Dendritic cell treated with granulocyte-macrophage colony-stimulating factor and Interleukin-4, amounts not matched to agents 40 ng/mL and 50 ng/mL, for 4 days (primary cell): ENCODE results near the gene SLC12A8.

Source experiments
- H3K27ac Mint-ChIP-seq: one replicate; pipeline ENCODE4 v1.8.0; 2022; ENCODE audit warnings: mild to moderate bottlenecking, mixed read lengths
- H3K27me3 Mint-ChIP-seq: one replicate; pipeline ENCODE4 v1.8.0; 2022; ENCODE audit warnings: mild to moderate bottlenecking, mixed read lengths
- H3K36me3 Mint-ChIP-seq: one replicate; pipeline ENCODE4 v1.8.0; 2022; ENCODE audit warnings: low read depth, mixed read lengths
- H3K4me1 Mint-ChIP-seq: one replicate; pipeline ENCODE4 v1.8.0; 2022; ENCODE audit warnings: low read depth, mixed read lengths
- H3K4me3 Mint-ChIP-seq: one replicate; pipeline ENCODE4 v1.8.0; 2022; ENCODE audit warnings: mild to moderate bottlenecking, moderate library complexity, mixed read lengths
- H3K9me3 Mint-ChIP-seq: one replicate; pipeline ENCODE4 v1.8.0; 2022; ENCODE audit warnings: mixed read lengths
- intact Hi-C: fragments of 100-400 bp; cut with micrococcal nuclease; formaldehyde crosslinking; loops from one replicate; pipeline ENCODE4 v1.15.0; 2022

The SLC12A8 gene

GRCh38 chr3:125121246-125122010 is 91.1 kb downstream of the SLC12A8 start:
- intact Hi-C loops = no loop called here
- H3K4me1 Mint-ChIP-seq = peaks cover 41% of the 10 kb centered on the region

GRCh38 chr3:125120379-125121122 is 92.0 kb downstream of the SLC12A8 start:
- Mint-ChIP-seq H3K27ac (no peak overlapping the region), H3K4me1 (peaks cover 32% of the 10 kb centered on the region), H3K4me3 (no peak overlapping the region), H3K9me3 (peaks cover 13% of the 10 kb centered on the region), H3K27me3 (peaks cover 9% of the 10 kb centered on the region), H3K36me3 (no peaks in the 10 kb centered on the region)
- intact Hi-C loops = no loop called here

More at GRCh38 chr3:125121246-125122010, 91.1 kb downstream of the SLC12A8 start:
- Mint-ChIP-seq H3K4me3 (no peak overlapping the region), H3K27me3 (peaks cover 6% of the 10 kb centered on the region), H3K9me3 (peaks cover 13% of the 10 kb centered on the region), H3K27ac (no peak overlapping the region), H3K36me3 (no peaks in the 10 kb centered on the region)

GRCh38 chr3:125119752-125120378 is 92.7 kb downstream of the SLC12A8 start:
- peaks cover 9% of the 10 kb centered on the region for H3K27me3 Mint-ChIP-seq
- H3K27ac Mint-ChIP-seq = no peak overlapping the region
- intact Hi-C loops = no loop called here
- H3K4me3 Mint-ChIP-seq = no peak overlapping the region
- H3K36me3 Mint-ChIP-seq = no peaks in the 10 kb centered on the region
- peaks cover 31% of the 10 kb centered on the region for H3K4me1 Mint-ChIP-seq
- H3K9me3 Mint-ChIP-seq = peaks cover 13% of the 10 kb centered on the region

GRCh38 chr3:125118600-125118999 is 93.9 kb downstream of the SLC12A8 start:
- H3K36me3 Mint-ChIP-seq = no peaks in the 10 kb centered on the region
- H3K9me3 Mint-ChIP-seq = peaks cover 7% of the 10 kb centered on the region
- peaks cover 11% of the 10 kb centered on the region for H3K27me3 Mint-ChIP-seq
- H3K4me1 Mint-ChIP-seq = peaks cover 31% of the 10 kb centered on the region
- no peak overlapping the region for H3K27ac Mint-ChIP-seq
- no peak overlapping the region for H3K4me3 Mint-ChIP-seq
- intact Hi-C loops = no loop called here

GRCh38 chr3:125117631-125118191 is 94.8 kb downstream of the SLC12A8 start:
- no peaks in the 10 kb centered on the region for H3K36me3 Mint-ChIP-seq
- intact Hi-C loops = no loop called here
- no peaks in the 10 kb centered on the region for H3K9me3 Mint-ChIP-seq
- peaks cover 11% of the 10 kb centered on the region for H3K27me3 Mint-ChIP-seq
- peaks cover 30% of the 10 kb centered on the region for H3K4me1 Mint-ChIP-seq
- H3K4me3 Mint-ChIP-seq = no peak overlapping the region
- H3K27ac Mint-ChIP-seq = no peak overlapping the region

- Mint-ChIP-seq H3K27ac (no peak overlapping the region), H3K9me3 (no peaks in the 10 kb centered on the region), H3K4me1 (peaks cover 19% of the 10 kb centered on the region), H3K4me3 (no peak overlapping the region), H3K36me3 (no peaks in the 10 kb centered on the region), H3K27me3 (peaks cover 11% of the 10 kb centered on the region)
- intact Hi-C loops = no loop called here
Measured at GRCh38 chr3:125116311-125117080, 96.1 kb downstream of the SLC12A8 start.

GRCh38 chr3:125115640-125116039 is 96.9 kb downstream of the SLC12A8 start:
- H3K27me3 Mint-ChIP-seq = peaks cover 6% of the 10 kb centered on the region
- H3K4me3 Mint-ChIP-seq = no peak overlapping the region
- H3K4me1 Mint-ChIP-seq = peaks cover 15% of the 10 kb centered on the region
- no peaks in the 10 kb centered on the region for H3K36me3 Mint-ChIP-seq
- no peaks in the 10 kb centered on the region for H3K9me3 Mint-ChIP-seq
- intact Hi-C loops = no loop called here
- H3K27ac Mint-ChIP-seq = no peak overlapping the region

- Mint-ChIP-seq H3K27me3 (peaks cover 6% of the 10 kb centered on the region), H3K4me3 (no peak overlapping the region), H3K9me3 (no peaks in the 10 kb centered on the region), H3K27ac (no peak overlapping the region), H3K4me1 (peaks cover 16% of the 10 kb centered on the region), H3K36me3 (no peaks in the 10 kb centered on the region)
- intact Hi-C loops = no loop called here
Measured at GRCh38 chr3:125112981-125113380, 99.6 kb downstream of the SLC12A8 start.

- Mint-ChIP-seq H3K27ac (no peak overlapping the region), H3K27me3 (peaks cover 2% of the 10 kb centered on the region), H3K9me3 (no peaks in the 10 kb centered on the region), H3K4me1 (peaks cover 23% of the 10 kb centered on the region), H3K4me3 (no peak overlapping the region), H3K36me3 (no peaks in the 10 kb centered on the region)
- intact Hi-C loops = no loop called here
Measured at GRCh38 chr3:125110876-125111480, 101.6 kb downstream of the SLC12A8 start.

- Mint-ChIP-seq H3K27ac (no peak overlapping the region), H3K27me3 (peaks cover 2% of the 10 kb centered on the region), H3K4me1 (peaks cover 25% of the 10 kb centered on the region), H3K9me3 (peaks cover 4% of the 10 kb centered on the region), H3K36me3 (no peaks in the 10 kb centered on the region), H3K4me3 (no peak overlapping the region)
- intact Hi-C loops = no loop called here
Measured at GRCh38 chr3:125110016-125110875, 102.3 kb downstream of the SLC12A8 start.

GRCh38 chr3:125109536-125109925 is 103.0 kb downstream of the SLC12A8 start:
- H3K36me3 Mint-ChIP-seq = no peaks in the 10 kb centered on the region
- H3K27ac Mint-ChIP-seq = no peak overlapping the region
- intact Hi-C loops = no loop called here
- H3K9me3 Mint-ChIP-seq = peaks cover 11% of the 10 kb centered on the region
- peaks cover 2% of the 10 kb centered on the region for H3K27me3 Mint-ChIP-seq
- H3K4me1 Mint-ChIP-seq = peaks cover 32% of the 10 kb centered on the region
- no peak overlapping the region for H3K4me3 Mint-ChIP-seq

- H3K4me1 Mint-ChIP-seq = peaks cover 32% of the 10 kb centered on the region
- intact Hi-C loops = no loop called here
- H3K27ac Mint-ChIP-seq = no peak overlapping the region
- H3K4me3 Mint-ChIP-seq = no peak overlapping the region
- H3K9me3 Mint-ChIP-seq = peaks cover 12% of the 10 kb centered on the region
- H3K27me3 Mint-ChIP-seq = no peaks in the 10 kb centered on the region
- no peaks in the 10 kb centered on the region for H3K36me3 Mint-ChIP-seq
Measured at GRCh38 chr3:125108833-125109535, 103.6 kb downstream of the SLC12A8 start.
